HepG2 (cell line): ENCODE measurements around the gene LDLRAD4. TPM values are rescaled to one million over a fixed set of nuclear protein-coding genes. Genes with fewer than 3 reads are reported as not detected.

Experiments used
- ATAC-seq: fragments of 200-7000 bp; cut with Tn5 transposase; 3 replicates; pipeline ENCODE4 v1.9.1; 2020; ENCODE audit warnings: mild to moderate bottlenecking, moderate library complexity
- BruUV-seq: library from RNA; stranded (reverse); fragments of 400-500 nt; replicated peaks from 2 replicates; lab custom pipeline; 2021; lab: Mats Ljungman, UMichigan
- CTCF ChIA-PET: fragments of 300-600 bp; formaldehyde crosslinking; extraction: SDS; loops from one replicate; lab custom pipeline; 2021; ENCODE audit warnings: low total read pairs, inconsistent platforms, low intra/inter-chr PET ratio; lab: Yijun Ruan, JAX
- POLR2A ChIA-PET: fragments of 350-600 bp; sonication (Branson Sonifier 250); formaldehyde crosslinking; loops from one replicate; lab custom pipeline; 2020; ENCODE audit warnings: antibody characterized with exemption, inconsistent platforms; lab: Yijun Ruan, JAX
- DNase-seq: peaks from one replicate; pipeline ENCODE4 v3.0.0-alpha.2; 2015; ENCODE audit warnings: low spot score
- FAIRE-seq: peaks from 3 replicates; lab custom pipeline; 2011; peaks lifted over from hg19 to GRCh38; lab: Jason Lieb, UNC
- H2AFZ ChIP-seq: one replicate; pipeline ENCODE4 v1.6.1; 2011; ENCODE audit warnings: low read length, inconsistent platforms
- H3K27ac ChIP-seq: fragments of 300-600 bp; 3 replicates; pipeline ENCODE4 v1.8.0; 2011; ENCODE audit warnings: mixed run types, mild to moderate bottlenecking, mixed read lengths, low read length, inconsistent platforms; ENCODE audit not compliant: insufficient read depth; ENCODE audit errors: extremely low read length
- H3K27me3 ChIP-seq, 2 experiments: fragments of 200-600 bp in 1 of 2; 2 replicates in 1 of 2; 3 replicates in 1 of 2; pipeline versions ENCODE4 v1.6.0 to v1.8.0; 2011; ENCODE audit warnings: low read length in 2 of 2, mild to moderate bottlenecking in 2 of 2, moderate library complexity in 2 of 2, inconsistent platforms in 1 of 2; ENCODE audit not compliant: insufficient read depth in 2 of 2, control insufficient read depth in 1 of 2
- H3K36me3 ChIP-seq, 2 experiments: fragments of 200-600 bp in 1 of 2; replicated peaks in 1 of 2; 2 replicates in 1 of 2; 3 replicates in 1 of 2; pipeline versions ENCODE4 v1.5.1 to v1.8.0; 2011; ENCODE audit warnings: low read length in 2 of 2, inconsistent platforms in 1 of 2; ENCODE audit not compliant: insufficient read depth in 2 of 2, control insufficient read depth in 1 of 2
- H3K4me1 ChIP-seq: 2 replicates; pipeline ENCODE4 v1.5.1; 2012; ENCODE audit warnings: low read length, inconsistent platforms; ENCODE audit not compliant: insufficient read depth
- H3K4me2 ChIP-seq: 2 replicates; pipeline ENCODE4 v1.6.0; 2011; ENCODE audit warnings: low read depth, low read length, inconsistent platforms
- H3K4me3 ChIP-seq, 3 experiments: fragments of 200-600 bp in 1 of 3; sonication (generic), shearing (Covaris generic) in 1 of 3; replicated peaks in 1 of 3; 2 replicates each; pipeline ENCODE4 v1.5.1; 2011 to 2016; ENCODE audit warnings: low read length in 3 of 3, inconsistent platforms in 2 of 3, low read depth in 2 of 3, mild to moderate bottlenecking in 2 of 3, control low read depth in 1 of 3, mixed read lengths in 1 of 3; ENCODE audit not compliant: insufficient read depth in 1 of 3
- H3K79me2 ChIP-seq: one replicate; pipeline ENCODE4 v1.6.1; 2011; ENCODE audit warnings: low read length, inconsistent platforms; ENCODE audit not compliant: insufficient read depth
- H3K9ac ChIP-seq: 2 replicates; pipeline ENCODE4 v1.6.0; 2011; ENCODE audit warnings: mild to moderate bottlenecking, low read depth, low read length, inconsistent platforms; ENCODE audit not compliant: insufficient read depth
- H3K9me3 ChIP-seq: 2 replicates; pipeline ENCODE4 v1.5.1; 2012; ENCODE audit warnings: mild to moderate bottlenecking, low read length
- H4K20me1 ChIP-seq: 2 replicates; pipeline ENCODE4 v1.6.0; 2011; ENCODE audit warnings: inconsistent platforms, mild to moderate bottlenecking, low read length, moderate library complexity; ENCODE audit not compliant: insufficient read depth
- EEA1 ChIP-seq: sonication (generic); formaldehyde crosslinking; IDR thresholded peaks from 2 replicates; pipeline ENCODE4 v1.5.1; 2020; ENCODE audit warnings: mild to moderate bottlenecking, missing genetic modification reagents, borderline replicate concordance
- FOXA3 ChIP-seq: IDR thresholded peaks from 2 replicates; pipeline ENCODE4 v1.6.1; 2016; ENCODE audit warnings: missing genetic modification reagents, missing compliant biosample characterization
- FOXK1 ChIP-seq: sonication (generic); formaldehyde crosslinking; IDR thresholded peaks from 2 replicates; pipeline ENCODE4 v1.4.0; 2020; ENCODE audit warnings: low read depth, missing genetic modification reagents, borderline replicate concordance
- GTF2F1 ChIP-seq: fragments of 150-350 bp; IDR thresholded peaks from 2 replicates; pipeline ENCODE4 v1.6.1; 2014; ENCODE audit warnings: low read length
- HES4 ChIP-seq: sonication (generic); formaldehyde crosslinking; IDR thresholded peaks from 2 replicates; pipeline ENCODE4 v1.9.0; 2021; ENCODE audit warnings: mild to moderate bottlenecking, missing genetic modification reagents, borderline replicate concordance
- NFE2L1 ChIP-seq: sonication (generic); formaldehyde crosslinking; IDR thresholded peaks from 2 replicates; pipeline ENCODE4 v1.4.0; 2020; ENCODE audit warnings: missing genetic modification reagents, mild to moderate bottlenecking, borderline replicate concordance
- NFIC ChIP-seq: IDR thresholded peaks from 2 replicates; pipeline ENCODE4 v1.6.1; 2012; ENCODE audit warnings: mild to moderate bottlenecking, low read length, inconsistent platforms
- RBM22 ChIP-seq: fragments of 200-400 bp; formaldehyde crosslinking; optimal IDR thresholded peaks from 2 replicates; pipeline ENCODE3; 2017; ENCODE audit warnings: mild to moderate bottlenecking, low read length, moderate library complexity
- RFXAP ChIP-seq: sonication (generic); formaldehyde crosslinking; IDR thresholded peaks from 2 replicates; pipeline ENCODE4 v1.4.0; 2020; ENCODE audit warnings: missing genetic modification reagents, borderline replicate concordance
- SMARCC2 ChIP-seq: fragments of 450-650 bp; IDR thresholded peaks from 2 replicates; pipeline ENCODE4 v1.6.1; 2017; ENCODE audit warnings: antibody characterized with exemption, mild to moderate bottlenecking
- SNAI1 ChIP-seq: sonication (generic); formaldehyde crosslinking; IDR thresholded peaks from 2 replicates; pipeline ENCODE4 v1.5.0; 2020; ENCODE audit warnings: mild to moderate bottlenecking, missing genetic modification reagents, borderline replicate concordance
- SYNCRIP ChIP-seq: fragments of 200-400 bp; formaldehyde crosslinking; IDR thresholded peaks from 2 replicates; pipeline ENCODE4 v1.6.1; 2018; ENCODE audit warnings: mild to moderate bottlenecking, low read depth, low read length; ENCODE audit not compliant: insufficient read depth
- TERF1 ChIP-seq: sonication (generic); formaldehyde crosslinking; IDR thresholded peaks from 2 replicates; pipeline ENCODE4 v1.8.0; 2022; ENCODE audit warnings: mild to moderate bottlenecking, missing genetic modification reagents, moderate library complexity
- YY1 ChIP-seq: IDR thresholded peaks from 2 replicates; pipeline ENCODE4 v1.6.1; 2011; ENCODE audit warnings: low read length, low read depth, moderate library complexity, mild to moderate bottlenecking; ENCODE audit not compliant: insufficient read depth, insufficient replicate concordance
- ZBTB7B ChIP-seq: sonication (generic); formaldehyde crosslinking; IDR thresholded peaks from 2 replicates; pipeline ENCODE4 v1.4.0; 2020; ENCODE audit warnings: missing genetic modification reagents
- ZFAT ChIP-seq: sonication (generic); formaldehyde crosslinking; conservative IDR thresholded peaks from 2 replicates; pipeline ENCODE4 v1.8.1; 2023; ENCODE audit warnings: missing genetic modification reagents, inconsistent platforms
- ZNF556 ChIP-seq: sonication (generic); formaldehyde crosslinking; IDR thresholded peaks from 2 replicates; pipeline ENCODE4 v1.4.0; 2020; ENCODE audit warnings: mild to moderate bottlenecking, missing genetic modification reagents, borderline replicate concordance
- ZNF572 ChIP-seq: sonication (generic); formaldehyde crosslinking; IDR thresholded peaks from 2 replicates; pipeline ENCODE4 v1.5.1; 2020; ENCODE audit warnings: mild to moderate bottlenecking, missing genetic modification reagents
- WGBS: methylation state at CpG from one replicate; pipeline ENCODE4 v1.1.6; 2017; ENCODE audit warnings: low lambda C conversion rate; 5-methylcytosine and 5-hydroxymethylcytosine counted together
- in situ Hi-C: cut with HindIII; loops from 2 replicates; pipeline ENCODE4 v1.10.0; 2017; ENCODE audit warnings: low pct_unique_long_range_greater_than_20kb; ENCODE audit not compliant: extremely low pct_ligation_motif_present
- intact Hi-C: fragments of 100-400 bp; cut with micrococcal nuclease; formaldehyde crosslinking; loops from one replicate; pipeline ENCODE4 v1.10.0; 2022; ENCODE audit not compliant: unreplicated experiment
- polyA plus RNA-seq, 8 experiments: library from polyadenylated mRNA; depleted of rRNA in 3 of 8; stranded (reverse) in 7 of 8; unstranded in 1 of 8; fragments of >200 nt; fragmentation: Illumina TruSeq in 4 of 8; extraction: Trizol in 4 of 8; gene quantifications; 2 replicates each; pipeline versions ENCODE4 v1.2.1 to v1.2.3, GENCODE V29; 2011 to 2016; ENCODE audit warnings: low read depth in 4 of 8, missing spikeins in 1 of 8, mixed read lengths in 1 of 8; ENCODE audit not compliant: insufficient read depth in 1 of 8
- total RNA-seq, 5 experiments: library from RNA; depleted of rRNA; stranded (reverse); fragments of >200 nt; fragmentation: Illumina TruSeq; extraction: Trizol; gene quantifications; 2 replicates each; pipeline ENCODE4 v1.2.3, GENCODE V29; 2016; ENCODE audit warnings: low read depth in 1 of 5
- TF ChIP-seq, protein P1 (sequence below): sonication (generic); formaldehyde crosslinking; IDR thresholded peaks from 2 replicates; pipeline ENCODE4 v1.8.1; 2022; ENCODE audit warnings: low read depth, mild to moderate bottlenecking, missing genetic modification reagents
- TF ChIP-seq, protein P2 (sequence below): sonication (generic); IDR thresholded peaks from 2 replicates; pipeline ENCODE4 v1.6.1; 2016; ENCODE audit warnings: low read depth, borderline replicate concordance

LDLRAD4 gene
- total and polyA plus RNA-seq, 2 of the 13 experiments (the other 11 are each of a cell fraction or from before 2014, with no cell fraction given), result 13.6 to 20.9 TPM

- H3K4me3 ChIP-seq, result no peak overlapping the region
- no peak overlapping the region for H2AFZ ChIP-seq
- no peaks in the 10 kb centered on the region for H4K20me1 ChIP-seq
- peaks cover 18% of the 10 kb centered on the region for H3K4me1 ChIP-seq
- ChIA-PET POLR2A (no interaction called here), CTCF (no interaction called here)
- no peak overlapping the region for H3K4me2 ChIP-seq
- H3K36me3 ChIP-seq, result no peaks in the 10 kb centered on the region; a peak in 1 of 5 replicates
- H3K27me3 ChIP-seq, result no peaks in the 10 kb centered on the region
- H3K79me2 ChIP-seq, result no peaks in the 10 kb centered on the region
- BruUV-seq, result no TSS peak
- no peak overlapping the region for H3K27ac ChIP-seq
- no peak for ATAC-seq
- in situ Hi-C loops, result no loop called here
- H3K9ac ChIP-seq, result no peak overlapping the region
- H3K9me3 ChIP-seq, result no peaks in the 10 kb centered on the region
- 97% methylated on average over 7 of the region's 8 CpGs for WGBS
- FAIRE-seq, result no peak
- no peak for TF ChIP-seq ZFAT (CRISPR knock-in tag)
- TF ChIP-seq, protein P1, sequence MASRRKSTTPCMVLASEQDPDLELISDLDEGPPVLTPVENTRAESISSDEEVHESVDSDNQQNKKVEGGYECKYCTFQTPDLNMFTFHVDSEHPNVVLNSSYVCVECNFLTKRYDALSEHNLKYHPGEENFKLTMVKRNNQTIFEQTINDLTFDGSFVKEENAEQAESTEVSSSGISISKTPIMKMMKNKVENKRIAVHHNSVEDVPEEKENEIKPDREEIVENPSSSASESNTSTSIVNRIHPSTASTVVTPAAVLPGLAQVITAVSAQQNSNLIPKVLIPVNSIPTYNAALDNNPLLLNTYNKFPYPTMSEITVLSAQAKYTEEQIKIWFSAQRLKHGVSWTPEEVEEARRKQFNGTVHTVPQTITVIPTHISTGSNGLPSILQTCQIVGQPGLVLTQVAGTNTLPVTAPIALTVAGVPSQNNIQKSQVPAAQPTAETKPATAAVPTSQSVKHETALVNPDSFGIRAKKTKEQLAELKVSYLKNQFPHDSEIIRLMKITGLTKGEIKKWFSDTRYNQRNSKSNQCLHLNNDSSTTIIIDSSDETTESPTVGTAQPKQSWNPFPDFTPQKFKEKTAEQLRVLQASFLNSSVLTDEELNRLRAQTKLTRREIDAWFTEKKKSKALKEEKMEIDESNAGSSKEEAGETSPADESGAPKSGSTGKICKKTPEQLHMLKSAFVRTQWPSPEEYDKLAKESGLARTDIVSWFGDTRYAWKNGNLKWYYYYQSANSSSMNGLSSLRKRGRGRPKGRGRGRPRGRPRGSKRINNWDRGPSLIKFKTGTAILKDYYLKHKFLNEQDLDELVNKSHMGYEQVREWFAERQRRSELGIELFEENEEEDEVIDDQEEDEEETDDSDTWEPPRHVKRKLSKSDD (CRISPR knock-in tag), result no peak
- TF ChIP-seq NFIC, result no peak
- TF ChIP-seq ZNF572 (CRISPR knock-in tag), result no peak
- TF ChIP-seq EEA1 (CRISPR knock-in tag), result no peak
- TF ChIP-seq FOXK1, result no peak
- no peak for TF ChIP-seq SYNCRIP
- no peak for TF ChIP-seq SMARCC2
- no peak for TF ChIP-seq ZNF556 (CRISPR knock-in tag)
- TF ChIP-seq RBM22, result no peak
- TF ChIP-seq FOXA3, result no peak
- TF ChIP-seq RFXAP, result no peak
- TF ChIP-seq GTF2F1, result no peak
- TF ChIP-seq HES4 (CRISPR knock-in tag), result no peak
- TF ChIP-seq YY1, result no peak
- TF ChIP-seq TERF1 (CRISPR knock-in tag), result no peak
- TF ChIP-seq ZBTB7B (CRISPR knock-in tag), result no peak
- TF ChIP-seq, protein P2, sequence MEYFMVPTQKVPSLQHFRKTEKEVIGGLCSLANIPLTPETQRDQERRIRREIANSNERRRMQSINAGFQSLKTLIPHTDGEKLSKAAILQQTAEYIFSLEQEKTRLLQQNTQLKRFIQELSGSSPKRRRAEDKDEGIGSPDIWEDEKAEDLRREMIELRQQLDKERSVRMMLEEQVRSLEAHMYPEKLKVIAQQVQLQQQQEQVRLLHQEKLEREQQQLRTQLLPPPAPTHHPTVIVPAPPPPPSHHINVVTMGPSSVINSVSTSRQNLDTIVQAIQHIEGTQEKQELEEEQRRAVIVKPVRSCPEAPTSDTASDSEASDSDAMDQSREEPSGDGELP, result no peak
- TF ChIP-seq SNAI1 (CRISPR knock-in tag), result no peak
- no peak for TF ChIP-seq NFE2L1 (CRISPR knock-in tag)
- TF ChIP-seq, all 625 proteins: peak for 0
- DNase-seq, result no peak
- intact Hi-C loops, result loop anchor here (10.0 kb wide), 1 partner anchor 483 kb away; no protein-coding TSS in a partner anchor
These were observed 182.8 kb downstream of the LDLRAD4 start for GRCh38 chr18:13401404-13401803.
